GM19023 (cell line): ENCODE results near the gene ZNF827.
A peak's percentile ranks its signal among the peaks of the same experiment; 100 is the strongest.

Source experiments
- ATAC-seq: cut with Tn5 transposase; IDR thresholded peaks from one replicate; pipeline ENCODE4 v1.9.1; 2021; ENCODE audit warnings: mild to moderate bottlenecking, moderate library complexity; ENCODE audit not compliant: unreplicated experiment

Gene ZNF827

GRCh38 chr4:145763399-145763798 is 175.2 kb downstream of the ZNF827 start:
- ATAC-seq, result no peak

DNA sequence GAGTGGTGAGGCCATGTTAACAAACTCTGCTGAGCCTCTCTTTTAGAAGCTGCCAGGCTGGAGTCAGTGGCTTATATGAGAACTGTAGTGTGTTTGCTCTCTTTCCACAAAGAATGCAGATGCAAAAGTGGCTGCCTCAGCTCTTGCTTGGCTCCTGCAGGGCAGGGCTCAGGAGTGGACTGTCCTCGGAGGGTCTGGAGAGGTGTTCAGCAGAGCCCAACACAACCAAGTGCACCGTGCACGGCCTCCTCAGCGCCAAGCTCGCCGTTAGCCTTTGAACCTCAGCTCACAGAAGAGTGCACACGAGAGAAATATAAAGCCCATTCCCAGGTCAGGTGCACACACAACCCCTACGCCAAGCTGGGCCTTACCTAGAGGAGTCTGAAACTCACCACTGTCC is 175.9 kb downstream of the ZNF827 start:
- no peak for ATAC-seq

DNA sequence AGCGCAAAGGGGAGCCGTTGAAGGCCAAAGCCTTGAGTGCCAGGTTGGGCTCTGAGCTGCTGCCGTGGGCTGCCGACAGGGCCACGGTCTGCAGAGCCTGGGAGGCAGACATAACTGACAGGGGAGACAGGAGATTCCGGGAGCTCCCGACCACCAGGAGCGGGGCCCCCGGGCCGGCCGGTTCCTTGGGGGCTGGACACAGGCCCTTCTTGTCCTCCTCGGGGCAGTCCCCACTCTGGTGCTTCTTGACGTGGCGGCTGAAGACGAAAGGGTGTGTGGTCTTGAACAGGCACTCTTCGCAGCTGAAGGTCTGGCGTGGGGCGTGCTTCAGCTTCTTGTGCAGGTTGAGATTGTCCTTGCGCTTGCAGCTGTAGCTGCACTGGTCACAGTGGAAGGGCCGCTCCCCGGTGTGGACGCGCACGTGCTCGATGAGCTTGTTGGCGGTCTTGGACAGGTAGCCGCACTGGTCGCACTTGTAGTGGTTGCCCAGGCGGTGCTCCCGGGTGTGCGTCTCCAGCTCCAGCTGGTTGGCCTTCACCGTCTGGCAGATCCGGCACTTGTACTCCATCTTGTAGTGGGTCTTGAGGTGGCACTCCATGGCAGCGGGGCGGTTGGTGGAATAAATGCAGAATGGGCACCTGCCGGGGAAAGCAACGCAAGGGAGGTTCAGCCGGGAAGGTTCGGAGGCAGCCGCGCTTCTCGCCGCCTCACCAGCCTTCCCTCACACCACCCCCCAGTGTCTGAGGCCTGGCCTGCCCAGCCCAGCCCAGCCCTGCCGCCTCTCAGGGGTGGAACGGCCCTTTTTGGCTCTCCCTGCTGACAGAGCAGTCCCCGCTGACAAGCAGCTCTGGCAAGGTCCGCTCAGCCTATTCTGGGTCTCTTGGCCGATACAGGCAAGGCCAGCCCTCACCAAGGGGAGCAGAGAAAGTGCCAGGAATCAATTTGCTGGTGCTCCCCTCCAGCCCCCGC is 177.4 kb downstream of the ZNF827 start:
- ATAC-seq, result no peak

DNA sequence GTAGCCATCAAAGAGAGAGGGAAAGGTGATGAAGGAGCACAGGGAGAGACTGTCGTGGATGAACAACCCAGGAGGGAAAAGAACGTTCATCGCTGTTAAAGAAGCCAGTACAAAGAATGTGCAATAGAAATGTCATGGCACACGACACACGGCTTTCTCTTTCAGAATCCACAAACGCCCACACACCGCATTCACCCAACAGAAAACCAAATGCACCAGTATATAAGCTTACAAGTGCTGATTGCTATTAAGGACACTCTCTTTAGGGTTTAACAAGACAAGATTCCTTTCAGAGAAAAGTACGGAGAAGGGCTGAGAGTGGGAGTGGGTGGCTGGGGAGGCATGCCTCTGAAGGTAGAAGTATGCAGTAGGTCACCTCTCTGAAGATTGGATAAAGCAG is 178.4 kb downstream of the ZNF827 start:
- no peak for ATAC-seq

- no peak for ATAC-seq
Measured at GRCh38 chr4:145757188-145757587, 181.4 kb downstream of the ZNF827 start.

GRCh38 chr4:145756244-145756643 is 182.4 kb downstream of the ZNF827 start:
- ATAC-seq, result no peak

DNA sequence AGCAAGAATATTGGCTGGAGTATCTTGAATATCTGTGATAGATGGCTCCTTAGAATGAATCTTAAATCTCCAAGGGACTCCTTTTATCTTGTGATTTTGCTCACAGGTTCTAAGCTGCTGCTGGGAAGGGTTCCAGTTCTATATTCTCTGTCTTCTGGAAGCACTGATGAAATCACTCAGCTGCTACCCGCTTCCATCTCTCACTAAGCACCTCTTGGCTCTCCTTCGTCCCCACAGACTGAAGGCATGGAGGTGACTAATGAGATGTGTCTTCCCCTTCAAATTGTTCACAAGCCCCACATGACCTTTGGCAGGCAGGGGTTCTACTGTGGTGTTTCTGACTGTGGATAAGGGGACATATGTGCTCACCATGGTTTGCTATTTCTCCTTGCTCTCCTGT is 182.8 kb downstream of the ZNF827 start:
- ATAC-seq, result no peak

DNA sequence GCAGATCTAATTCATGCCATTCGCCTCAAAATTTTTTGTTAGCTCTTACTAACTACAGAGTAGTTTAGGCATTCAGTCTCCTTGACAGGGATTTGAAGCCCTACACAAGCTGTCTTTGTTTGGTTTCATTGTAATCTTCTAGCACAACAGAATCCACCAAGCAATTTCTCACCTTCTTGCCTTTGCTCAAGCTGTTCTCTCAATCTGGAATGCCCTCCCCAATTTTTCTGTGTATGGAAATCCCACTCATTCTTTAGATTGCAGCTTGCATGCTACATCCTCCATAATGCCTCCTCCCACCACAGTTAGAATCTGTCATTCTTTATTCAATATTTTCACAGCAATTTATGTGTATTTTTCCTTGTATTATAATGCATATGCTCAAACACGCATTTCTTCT is 195.0 kb downstream of the ZNF827 start:
- no peak for ATAC-seq

DNA sequence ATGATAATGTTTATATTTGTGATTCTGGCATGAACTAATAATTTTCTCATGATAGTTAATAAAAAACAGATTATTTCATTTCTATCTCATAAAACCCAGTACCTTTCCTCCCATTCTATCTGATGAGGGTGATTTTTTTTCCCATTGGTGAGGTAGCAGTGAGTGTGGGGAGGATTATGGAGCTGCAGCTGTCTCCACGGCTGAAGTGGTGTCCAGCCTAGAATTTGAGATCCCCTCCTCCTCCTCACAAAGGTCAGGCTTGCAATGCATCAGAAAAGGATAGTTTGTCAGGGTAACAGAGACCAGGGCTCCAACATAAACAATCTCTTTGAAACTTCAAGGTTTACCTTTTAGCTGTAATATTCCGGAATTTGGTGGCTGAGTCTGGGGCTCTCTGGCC is 197.8 kb downstream of the ZNF827 start:
- ATAC-seq, result no peak

GRCh38 chr4:145739845-145740244 is 198.8 kb downstream of the ZNF827 start:
- ATAC-seq, result no peak

GRCh38 chr4:145736241-145736831 is 202.3 kb downstream of the ZNF827 start:
- ATAC-seq, result no peak

GRCh38 chr4:145735827-145736226 is 202.8 kb downstream of the ZNF827 start:
- no peak for ATAC-seq

DNA sequence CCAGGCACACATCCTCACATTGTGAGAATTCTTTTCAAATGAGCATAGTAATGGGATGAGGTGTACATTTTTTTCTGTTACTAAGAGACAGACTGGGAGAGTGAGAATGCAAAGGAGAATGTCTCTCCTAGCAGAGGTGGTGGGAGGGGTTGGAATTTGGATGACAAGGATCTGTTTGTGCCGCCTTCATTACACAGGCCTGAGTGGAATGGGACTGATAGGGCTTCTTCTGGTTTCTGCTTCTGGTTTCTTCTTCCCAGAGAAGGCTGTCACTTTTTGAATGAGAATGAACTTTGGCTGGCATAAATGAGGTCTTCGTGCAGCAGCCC is 203.3 kb downstream of the ZNF827 start:
- no peak for ATAC-seq

GRCh38 chr4:145734576-145735346 is 203.9 kb downstream of the ZNF827 start:
- ATAC-seq, result no peak

DNA sequence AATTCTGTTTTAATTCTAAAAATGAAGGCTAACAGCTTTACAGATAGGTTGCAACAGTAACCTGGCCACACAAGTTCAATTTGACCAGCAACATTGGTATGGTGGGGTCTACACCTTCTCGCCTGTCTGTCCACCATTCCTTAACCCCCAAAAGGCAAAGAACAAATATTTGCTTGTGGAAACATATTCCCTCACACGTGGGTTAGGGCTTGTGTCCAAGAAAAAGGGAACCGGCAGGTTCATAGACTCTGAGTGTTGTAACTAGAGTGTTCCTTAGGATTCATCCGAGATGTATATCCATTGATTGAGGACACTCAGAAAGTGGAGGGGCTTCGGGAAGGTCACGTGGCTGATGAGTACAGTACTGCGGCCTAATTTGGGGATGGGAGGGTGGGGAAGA is 204.6 kb downstream of the ZNF827 start:
- no peak for ATAC-seq

DNA sequence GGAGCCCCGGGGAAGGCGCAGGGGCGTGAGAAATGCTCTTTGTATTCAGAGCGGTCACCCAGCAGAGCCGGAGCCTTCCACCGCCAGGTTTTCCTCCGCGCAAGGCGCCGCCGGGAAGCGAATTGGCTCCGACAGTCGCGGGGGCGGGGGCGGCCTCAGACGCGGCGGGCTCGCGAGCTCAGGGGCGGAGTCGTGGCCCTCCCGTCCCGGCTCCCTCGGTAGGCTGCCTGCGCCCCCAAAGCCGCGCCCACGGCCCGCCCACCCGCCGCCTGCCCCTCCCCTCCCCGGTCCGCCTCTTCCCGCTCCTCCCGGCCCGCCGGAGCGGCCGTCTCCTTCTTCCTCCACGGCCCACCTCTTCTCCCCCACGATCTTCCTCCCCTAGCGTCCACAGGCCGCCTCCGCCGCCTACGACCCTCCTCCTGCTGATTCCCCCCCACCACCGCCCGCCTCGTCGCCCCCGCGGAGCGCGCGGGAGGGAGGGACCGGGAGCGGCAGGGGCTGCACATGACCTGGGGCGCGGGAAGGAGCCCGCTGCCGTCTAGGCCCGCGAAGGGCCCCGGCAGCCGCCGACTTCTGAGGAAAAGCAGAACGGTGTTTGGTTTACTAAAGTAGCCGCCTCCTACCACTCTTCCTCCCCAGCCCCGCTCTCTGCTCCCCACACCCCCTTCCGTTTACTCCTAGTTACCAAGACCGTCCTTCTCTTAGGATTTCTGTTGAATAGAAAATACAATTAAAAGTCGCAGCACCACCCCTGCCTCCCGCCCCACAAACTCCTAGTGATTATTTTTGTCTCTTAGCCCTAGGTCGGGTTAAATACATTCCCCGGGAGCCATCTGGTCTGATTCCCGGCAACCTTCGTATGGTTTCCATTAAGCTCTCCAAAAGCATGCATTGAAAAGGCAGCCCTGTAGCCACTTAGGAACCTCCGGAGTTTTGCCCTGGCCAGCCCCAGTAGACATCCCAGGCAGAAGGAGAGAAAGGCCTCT is 205.4 kb downstream of the ZNF827 start:
- ATAC-seq, result peak; percentile 88

GRCh38 chr4:145732001-145732815 is 206.4 kb downstream of the ZNF827 start:
- no peak for ATAC-seq

- no peak for ATAC-seq
Measured at GRCh38 chr4:145731028-145731427, 207.6 kb downstream of the ZNF827 start.

DNA sequence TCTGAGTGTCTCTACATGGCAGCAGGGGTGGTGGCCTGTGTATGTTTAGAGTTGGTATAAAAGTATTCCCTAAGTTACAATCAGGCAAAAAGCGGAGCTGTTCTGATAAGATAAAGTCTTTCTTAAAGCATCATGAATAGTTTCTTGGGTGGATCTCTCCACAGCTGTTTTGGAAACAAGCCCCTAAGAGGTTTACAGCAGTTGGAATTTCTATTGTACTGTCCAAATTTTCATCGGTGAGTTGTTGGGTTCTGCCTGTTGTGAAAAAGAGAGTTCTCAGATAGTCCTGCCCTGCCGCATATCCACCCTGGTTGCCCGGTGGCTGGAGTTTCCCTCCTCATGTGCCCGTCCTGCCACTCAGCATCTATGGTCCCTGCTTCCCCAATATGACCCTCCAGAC is 208.6 kb downstream of the ZNF827 start:
- no peak for ATAC-seq

DNA sequence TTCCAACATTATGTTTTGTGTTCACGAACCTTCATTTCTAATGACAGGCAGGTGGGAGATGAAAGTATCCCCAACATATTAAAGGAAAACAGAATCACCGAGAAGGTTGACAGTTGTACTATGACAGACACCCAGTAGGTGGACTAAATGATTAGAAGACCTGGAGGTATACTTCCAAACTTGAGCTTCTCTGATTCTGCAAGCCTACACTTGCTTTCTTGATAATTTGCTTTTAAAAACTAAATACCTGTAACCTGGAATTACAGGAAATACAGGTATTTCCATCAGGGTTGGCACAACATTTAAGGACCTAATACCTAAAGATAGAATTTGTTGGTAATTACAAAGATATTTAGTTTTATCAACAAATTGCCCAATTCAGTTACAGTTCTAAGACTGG is 215.3 kb downstream of the ZNF827 start:
- ATAC-seq, result no peak
